Measurements from ENCODE around the gene ASPM.

ASPM gene, protein sequence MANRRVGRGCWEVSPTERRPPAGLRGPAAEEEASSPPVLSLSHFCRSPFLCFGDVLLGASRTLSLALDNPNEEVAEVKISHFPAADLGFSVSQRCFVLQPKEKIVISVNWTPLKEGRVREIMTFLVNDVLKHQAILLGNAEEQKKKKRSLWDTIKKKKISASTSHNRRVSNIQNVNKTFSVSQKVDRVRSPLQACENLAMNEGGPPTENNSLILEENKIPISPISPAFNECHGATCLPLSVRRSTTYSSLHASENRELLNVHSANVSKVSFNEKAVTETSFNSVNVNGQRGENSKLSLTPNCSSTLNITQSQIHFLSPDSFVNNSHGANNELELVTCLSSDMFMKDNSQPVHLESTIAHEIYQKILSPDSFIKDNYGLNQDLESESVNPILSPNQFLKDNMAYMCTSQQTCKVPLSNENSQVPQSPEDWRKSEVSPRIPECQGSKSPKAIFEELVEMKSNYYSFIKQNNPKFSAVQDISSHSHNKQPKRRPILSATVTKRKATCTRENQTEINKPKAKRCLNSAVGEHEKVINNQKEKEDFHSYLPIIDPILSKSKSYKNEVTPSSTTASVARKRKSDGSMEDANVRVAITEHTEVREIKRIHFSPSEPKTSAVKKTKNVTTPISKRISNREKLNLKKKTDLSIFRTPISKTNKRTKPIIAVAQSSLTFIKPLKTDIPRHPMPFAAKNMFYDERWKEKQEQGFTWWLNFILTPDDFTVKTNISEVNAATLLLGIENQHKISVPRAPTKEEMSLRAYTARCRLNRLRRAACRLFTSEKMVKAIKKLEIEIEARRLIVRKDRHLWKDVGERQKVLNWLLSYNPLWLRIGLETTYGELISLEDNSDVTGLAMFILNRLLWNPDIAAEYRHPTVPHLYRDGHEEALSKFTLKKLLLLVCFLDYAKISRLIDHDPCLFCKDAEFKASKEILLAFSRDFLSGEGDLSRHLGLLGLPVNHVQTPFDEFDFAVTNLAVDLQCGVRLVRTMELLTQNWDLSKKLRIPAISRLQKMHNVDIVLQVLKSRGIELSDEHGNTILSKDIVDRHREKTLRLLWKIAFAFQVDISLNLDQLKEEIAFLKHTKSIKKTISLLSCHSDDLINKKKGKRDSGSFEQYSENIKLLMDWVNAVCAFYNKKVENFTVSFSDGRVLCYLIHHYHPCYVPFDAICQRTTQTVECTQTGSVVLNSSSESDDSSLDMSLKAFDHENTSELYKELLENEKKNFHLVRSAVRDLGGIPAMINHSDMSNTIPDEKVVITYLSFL (N-terminal part only)

DNA sequence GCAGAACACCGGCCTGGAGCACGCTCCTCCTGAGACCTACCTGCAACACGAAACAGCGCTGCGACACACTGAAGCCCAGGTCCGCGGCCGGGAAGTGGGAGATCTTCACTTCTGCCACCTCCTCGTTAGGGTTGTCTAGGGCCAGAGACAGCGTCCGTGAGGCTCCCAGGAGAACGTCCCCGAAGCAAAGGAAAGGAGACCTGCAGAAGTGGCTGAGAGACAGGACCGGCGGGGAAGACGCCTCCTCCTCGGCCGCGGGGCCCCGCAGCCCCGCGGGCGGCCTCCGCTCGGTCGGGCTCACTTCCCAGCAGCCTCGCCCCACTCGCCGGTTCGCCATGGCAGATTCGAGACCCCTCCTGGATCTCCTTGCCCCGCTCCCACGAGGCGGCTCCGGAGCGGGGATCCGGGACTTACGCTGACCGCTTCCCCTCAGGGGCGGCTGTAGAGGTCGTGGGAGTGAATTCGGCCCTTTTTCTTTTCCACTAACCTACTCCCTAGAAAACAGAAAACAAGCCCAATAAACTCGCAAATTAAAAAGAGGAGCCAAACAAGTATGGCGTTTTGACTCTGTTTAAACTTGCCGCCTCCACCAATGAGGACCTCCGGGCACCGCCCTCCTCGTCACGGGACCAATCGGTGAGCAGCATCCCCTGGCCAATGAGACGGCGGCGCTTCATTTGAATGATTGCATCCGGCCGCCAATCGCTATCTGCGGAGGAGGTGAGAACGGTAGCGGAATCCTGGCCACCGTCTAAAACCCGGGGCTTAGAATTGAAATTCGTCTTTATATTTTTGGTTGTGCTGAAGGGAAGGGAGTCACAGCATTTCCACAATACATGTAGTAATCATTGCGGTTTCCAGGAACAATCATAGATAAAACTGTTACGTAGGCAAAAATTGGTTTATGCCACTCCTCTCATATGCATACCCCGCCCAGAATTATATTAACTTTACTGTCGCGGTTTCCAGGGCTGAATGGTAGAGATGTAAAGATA is at the start of gene ASPM:
ASPM (minus strand) TSS at position 569 of the 995 bp plus-strand sequence; CDS start at position 337, 232 bp downstream.
- peak; percentile 70 for DNase-seq (ENCODE audit: low read depth)

DNA sequence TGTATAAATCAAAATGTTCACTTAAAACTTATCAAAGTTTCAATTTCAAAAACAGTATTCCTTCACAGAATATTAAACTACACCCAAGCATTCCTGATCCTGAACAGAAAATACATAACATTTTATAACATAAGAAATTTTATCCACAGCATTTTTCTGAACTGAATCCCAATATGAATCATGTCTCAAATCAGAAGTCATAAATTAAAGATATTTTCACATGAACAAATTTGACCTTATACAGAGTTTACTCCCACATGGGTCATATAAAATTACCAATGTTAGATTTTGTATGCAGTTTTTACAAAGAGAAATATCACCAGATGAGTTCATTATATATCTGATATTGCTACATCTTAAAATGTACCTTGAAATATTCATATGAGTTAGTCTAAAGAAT is 48.6 kb upstream of the ASPM start:
- no peak for DNase-seq (ENCODE audit: low read depth)

DNA sequence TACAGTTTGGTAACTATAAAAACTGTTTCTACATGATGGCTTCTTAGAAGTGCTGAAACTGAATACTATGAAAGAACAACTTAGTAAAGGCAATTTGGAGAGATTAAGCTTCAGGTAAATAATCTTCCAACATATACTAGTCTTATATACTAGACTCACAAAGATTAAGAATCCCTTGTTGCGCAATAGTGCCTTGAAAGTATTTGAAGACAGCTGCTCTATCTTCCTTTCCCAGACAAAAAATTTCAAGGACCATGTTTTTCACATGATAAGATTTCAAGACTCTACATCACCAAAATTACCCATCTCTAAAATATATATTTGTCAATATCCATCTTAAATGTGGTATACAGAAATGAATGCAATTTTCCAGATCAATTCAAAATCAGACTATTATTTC is 37.7 kb upstream of the ASPM start:
- DNase-seq (ENCODE audit: low read depth) = no peak

DNA sequence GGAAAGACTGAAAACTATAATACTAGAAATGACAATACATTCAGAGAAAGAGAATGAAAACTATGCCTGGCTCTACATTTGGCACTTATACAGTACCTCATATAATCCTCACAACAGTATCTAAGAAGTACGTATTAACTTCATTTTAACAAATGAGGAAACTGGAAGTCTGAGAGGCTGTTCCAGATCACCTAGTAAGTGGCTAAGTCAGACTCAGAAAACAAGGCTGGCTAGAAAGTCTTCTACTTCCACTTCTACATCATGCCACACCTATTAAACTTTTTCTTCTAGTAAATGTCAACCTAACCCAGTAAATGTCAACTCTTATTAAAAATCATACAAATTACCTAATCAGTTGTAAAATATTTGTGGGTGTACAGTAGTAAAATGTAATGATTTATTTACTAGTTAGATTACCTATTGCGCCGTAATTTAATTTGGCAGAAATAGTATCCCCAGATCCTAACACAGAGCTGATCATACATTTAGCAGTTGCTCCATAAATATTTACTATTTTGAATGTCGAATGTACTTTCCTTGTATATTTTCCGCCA is 36.8 kb upstream of the ASPM start:
- DNase-seq (ENCODE audit: low read depth) = no peak

DNA sequence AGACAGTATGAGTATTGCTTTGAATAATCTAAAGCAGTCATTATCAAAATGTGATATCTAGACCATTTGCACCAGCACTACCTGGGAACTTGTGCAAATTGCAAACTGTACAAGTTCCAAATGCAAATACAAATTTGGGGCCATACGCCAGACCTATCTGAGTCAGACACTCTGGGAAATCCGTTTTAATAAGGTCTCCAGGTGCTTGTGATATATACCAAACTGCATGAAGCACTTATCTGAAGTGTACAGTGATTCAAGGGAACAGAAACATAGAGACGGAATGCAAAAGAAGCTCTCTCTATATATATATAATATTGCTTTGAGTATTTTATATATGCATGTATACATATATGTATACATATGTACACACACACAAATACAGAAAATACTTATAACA is 36.2 kb upstream of the ASPM start:
- no peak for DNase-seq (ENCODE audit: low read depth)

DNA sequence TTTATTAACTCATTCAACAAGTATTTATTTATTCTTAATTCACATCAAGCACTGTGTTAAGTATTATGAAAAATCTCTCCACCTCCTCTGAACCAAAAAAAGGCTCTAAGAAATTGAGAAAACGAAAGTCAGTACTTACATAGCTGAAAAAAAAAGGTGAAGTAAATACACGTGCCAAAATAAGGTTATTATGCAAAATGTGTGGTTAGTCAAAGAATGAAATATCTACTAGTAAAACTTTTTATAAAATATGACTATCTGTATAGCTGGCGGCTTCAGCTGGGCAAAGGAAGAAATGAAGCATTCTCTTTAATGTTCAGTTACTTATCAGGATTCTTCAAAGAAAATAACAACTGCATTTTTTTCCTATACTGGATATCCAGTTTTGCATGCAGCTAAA is 35.5 kb upstream of the ASPM start:
- no peak for DNase-seq (ENCODE audit: low read depth)

DNA sequence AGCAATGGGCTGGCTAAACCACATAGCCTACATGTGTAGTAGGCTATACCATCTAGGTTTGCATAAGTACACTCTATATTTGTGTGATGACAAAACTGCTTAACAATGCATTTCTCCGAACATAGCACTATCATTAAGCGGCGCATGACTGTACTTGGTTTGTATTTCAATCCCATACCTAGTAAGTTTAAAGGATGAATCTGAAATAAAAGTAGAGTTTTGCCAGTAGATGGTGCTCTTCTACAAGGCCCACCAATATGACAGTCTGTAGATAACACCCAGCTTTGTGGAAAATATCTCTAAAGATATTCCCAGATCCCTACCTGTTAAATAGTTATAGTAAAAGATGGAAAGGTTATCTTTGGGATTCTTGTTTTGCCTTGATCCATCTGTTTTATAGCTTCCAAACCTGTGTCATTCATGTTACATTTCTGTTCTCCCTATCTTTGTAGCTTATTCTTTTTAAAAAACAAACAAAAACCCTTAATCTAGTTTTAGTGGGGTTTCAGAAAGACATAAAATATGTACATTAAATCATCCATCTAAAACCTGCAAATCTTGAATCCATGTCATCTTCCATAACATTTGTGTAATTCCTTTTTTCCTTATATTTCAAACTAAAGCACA is 33.9 kb upstream of the ASPM start:
- DNase-seq (ENCODE audit: low read depth) = no peak

DNA sequence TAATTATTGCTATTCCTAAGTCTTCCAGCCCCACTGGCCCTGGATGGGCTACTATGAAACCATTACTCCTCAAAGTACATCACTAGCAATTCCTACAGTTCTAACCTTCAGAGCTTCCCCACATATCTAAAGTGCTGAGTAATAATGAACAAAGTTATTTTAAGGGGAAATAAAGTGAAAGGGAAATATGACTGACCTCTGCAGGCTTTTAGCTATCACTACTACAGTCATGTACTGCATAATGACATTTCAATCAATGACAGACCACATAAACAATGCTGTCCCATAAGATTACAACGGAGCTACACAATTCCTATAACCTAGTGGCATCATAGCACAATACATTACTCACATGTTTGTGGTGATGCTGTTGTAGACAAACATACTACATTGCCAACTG is 32.5 kb upstream of the ASPM start:
- no peak for DNase-seq (ENCODE audit: low read depth)

DNA sequence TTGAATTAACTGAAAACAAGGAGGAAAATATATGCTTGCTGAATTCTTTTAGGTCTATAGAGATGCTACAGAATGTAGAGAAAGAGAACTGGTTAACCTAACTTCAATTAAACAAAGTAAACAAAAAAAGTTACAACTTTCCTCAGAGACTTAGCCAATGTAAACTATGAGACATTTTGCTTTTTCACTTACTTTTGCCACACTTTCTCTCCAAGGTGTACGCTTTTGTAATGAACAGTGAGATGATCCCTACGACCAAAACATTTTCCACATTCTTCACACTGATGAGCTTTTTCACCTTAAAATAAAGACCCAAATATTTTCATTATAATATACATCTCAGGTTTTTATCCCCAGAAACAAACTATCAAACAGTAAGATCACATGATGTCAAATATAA is 28.3 kb upstream of the ASPM start:
- DNase-seq (ENCODE audit: low read depth) = no peak

DNA sequence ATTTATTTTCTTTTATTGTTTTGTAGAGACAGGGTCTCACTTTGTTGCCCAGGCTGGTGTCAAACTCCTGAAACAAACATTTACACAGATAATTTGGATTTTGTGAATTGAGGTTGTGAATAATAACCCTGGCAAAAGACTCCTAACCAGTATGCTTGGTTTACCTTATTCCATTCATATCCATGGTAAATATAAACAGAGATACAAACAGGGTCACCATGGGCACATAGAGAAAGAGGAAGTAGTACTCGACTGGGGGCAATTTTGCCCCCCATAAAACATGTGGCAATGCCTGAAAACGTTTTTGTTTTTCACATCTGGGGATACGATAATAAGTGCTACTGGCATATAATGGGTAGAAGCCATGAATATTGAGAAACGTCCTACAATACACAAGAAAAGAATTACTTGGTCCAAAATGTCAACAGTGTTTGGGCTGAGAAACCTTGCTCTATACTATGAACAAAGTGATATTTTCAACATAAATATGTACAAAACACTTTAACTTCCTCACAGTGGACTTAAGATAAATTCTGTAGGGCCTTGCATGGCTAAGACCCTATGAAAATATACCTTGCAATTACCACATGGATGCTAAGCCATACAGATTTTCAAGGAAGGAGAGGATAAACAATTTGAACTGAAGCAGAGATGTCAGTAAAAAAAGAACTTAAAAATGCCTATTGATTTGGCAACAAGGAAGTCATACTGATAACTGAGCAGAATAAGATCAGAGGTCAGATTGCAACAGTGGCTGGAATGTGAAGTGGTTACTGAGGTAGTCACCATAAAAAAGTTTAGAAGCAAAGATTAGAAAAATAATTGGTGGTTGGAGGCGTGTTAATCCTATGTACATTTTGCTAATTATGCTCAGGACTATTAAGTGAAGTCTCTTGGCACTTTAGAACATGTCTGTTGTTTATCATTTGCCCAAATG is 27.4 kb upstream of the ASPM start:
- no peak for DNase-seq (ENCODE audit: low read depth)

DNA sequence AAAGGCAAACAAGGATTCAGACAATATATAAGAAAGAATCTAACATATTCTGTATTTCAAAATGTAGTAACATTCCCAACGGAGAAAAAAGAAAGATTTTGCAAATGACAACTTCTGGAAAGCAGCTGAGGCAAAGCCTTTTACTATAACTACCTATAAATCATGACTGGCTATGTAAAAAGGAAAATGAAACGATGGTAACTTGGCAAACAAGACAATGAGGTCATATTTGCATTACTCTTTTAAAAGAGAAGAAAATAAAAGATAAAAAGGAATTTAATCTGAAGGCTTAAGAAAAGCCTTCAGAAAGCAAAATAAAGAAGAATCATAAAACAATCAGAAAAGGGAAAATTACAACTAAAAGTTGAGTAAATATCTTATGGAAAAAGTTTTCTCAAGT is 25.1 kb upstream of the ASPM start:
- no peak for DNase-seq (ENCODE audit: low read depth)

DNA sequence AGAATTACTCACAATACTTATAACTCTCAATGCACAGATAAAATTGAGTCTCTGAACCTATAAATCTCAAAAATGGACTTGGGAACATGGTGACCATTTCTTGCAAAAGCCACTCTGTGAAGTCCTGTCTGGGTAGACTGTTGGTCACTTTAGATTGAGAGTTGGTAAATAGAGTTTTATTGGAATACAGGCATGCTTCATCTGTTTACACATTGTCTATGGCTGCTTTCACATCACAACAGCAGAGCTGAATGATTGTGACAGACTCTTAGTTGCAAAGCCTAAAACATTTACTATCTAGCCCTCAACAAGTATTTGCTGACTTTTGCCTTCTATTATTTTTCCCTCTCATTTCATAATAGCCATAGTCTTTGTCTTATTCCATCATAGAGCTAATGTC is 24.1 kb upstream of the ASPM start:
- DNase-seq (ENCODE audit: low read depth) = no peak

DNA sequence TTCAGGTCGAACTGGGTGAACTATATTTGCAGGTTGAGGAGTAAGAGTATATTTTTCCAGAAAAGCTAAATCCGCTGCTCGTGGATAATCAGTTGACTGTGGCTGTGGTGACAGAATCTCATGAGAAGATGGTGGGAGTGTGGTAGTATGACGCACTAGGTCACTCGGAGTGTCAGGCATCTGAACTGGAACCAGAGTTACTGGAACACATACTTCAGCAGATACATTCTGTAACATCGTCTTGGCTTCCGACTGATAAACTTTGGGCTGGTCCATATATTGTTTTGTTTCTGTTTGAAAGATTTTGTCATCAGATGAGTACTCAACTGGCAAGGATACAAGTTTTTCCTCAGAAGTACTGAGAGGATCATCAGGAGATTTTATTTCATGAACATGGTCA is 13.0 kb upstream of the ASPM start:
- DNase-seq (ENCODE audit: low read depth) = no peak

DNA sequence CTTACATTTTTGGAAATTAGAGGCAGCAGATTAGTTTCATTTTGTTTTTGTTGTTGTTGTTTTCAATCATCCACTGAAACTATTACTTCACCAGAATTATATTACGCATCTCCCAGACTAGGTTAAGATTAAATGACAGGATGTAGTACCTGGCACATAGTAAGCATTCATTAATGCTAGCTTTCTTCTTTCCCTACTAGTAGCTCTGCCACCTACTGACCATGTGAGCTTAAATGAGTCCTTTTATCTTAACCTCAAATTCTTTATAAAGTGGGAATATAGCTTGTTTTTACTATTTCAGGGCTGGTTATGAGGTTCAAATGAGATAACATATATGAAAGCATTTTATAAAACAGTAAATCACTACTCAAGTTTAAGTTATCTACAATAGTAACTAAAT is 10.2 kb upstream of the ASPM start:
- DNase-seq (ENCODE audit: low read depth) = no peak

DNA sequence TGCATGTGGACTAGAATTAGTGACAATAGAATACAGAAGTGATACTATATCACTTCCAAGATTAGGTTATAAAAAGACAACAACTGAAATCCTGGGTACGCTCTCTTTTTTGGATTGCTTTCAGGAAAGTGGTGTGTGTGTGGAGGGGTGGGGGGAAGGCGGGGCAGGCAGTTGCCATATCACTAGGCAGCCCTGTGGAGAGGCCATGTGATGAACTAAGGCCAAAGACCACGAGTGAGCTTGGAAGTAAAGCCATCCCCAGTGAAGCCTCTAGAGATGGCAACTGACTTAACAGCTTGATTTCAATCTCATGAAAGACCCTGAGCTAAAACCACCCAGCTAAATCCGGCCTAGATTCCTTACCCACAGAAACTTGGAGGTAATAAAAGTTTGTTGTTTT is 6.2 kb upstream of the ASPM start:
- no peak for DNase-seq (ENCODE audit: low read depth)

DNA sequence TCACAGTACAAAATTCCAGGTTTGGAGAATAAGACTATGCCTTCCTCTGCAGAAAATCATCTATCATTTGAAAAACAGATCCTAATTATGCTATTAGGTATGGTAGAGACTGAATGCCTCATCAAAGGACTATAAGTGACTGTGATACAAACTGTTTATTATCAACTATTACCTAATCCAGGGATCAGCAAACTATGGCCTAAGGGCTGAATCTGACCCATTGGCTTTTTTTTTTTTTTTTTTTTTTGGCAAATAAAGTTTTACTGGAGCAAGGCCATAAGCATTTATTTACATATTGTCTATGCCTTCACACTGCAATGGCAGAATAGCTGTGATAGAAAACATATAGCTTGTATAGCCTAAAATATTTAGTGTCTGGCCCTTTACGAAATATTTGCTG is 4.7 kb upstream of the ASPM start:
- DNase-seq (ENCODE audit: low read depth) = no peak

DNA sequence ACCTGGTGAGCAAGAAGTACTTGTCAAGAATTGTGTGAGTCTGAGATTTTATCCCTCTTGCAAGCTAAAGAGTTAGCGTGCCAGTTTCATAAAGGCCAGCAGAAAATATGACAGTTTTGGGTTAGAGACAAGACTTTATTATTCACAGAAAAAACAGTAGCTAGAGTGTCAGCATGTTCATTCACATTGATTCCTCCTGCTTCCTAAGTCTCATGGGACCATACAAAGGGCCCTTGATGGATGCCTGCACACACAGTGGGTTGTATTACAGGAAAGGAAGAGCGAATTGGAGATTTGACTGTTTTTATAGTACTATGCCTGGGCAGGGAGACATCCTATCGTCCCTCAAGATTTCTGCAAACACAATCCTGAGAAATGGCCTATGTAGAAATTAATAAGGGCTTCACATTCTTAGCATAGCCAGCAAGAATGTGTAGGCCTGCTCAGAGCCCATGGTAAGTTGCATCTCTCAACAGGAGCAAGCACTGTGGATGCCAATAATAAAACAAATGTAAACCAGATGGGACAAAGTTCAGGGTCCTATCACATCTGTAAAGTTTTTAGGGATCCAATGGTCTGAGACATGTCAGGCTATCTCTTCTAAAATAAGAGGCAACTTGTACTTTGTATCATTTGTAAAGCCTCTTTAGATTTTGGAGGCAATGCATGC is 4.0 kb upstream of the ASPM start:
- no peak for DNase-seq (ENCODE audit: low read depth)

DNA sequence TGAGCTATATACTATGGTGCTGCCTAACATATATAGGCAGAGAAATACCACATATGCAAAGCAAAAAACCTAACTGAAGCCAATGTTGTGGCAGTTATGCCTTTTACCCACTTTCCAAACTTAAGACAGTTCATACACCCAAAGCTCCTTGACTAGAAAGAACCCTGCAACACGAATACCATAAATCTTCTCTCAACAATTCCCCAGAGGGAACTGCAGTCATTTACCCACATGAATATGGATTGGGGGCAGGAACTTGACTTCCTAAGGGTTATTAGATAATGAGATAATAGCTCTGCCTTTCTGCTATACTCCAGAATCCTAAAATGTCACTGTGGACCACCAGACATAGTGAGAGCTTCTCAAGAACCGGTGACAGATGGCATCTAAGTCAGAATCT is 2.9 kb upstream of the ASPM start:
- DNase-seq (ENCODE audit: low read depth) = no peak

Measured in CMK (cell line).